Measurements from ENCODE around the gene OCA2. TPM values are rescaled to one million over a fixed set of nuclear protein-coding genes. Genes with fewer than 3 reads are reported as not detected.

The OCA2 gene
- total RNA-seq, 1 donor from 2014 or later: 1.0 TPM

- H3K27me3 Mint-ChIP-seq (ENCODE audit: low read depth): peaks cover 1% of the 10 kb centered on the region
- H3K4me1 Mint-ChIP-seq: no peaks in the 10 kb centered on the region
- TF ChIP-seq CTCF (IDR thresholded peaks at IDR 0.05; ENCODE audit: unreplicated experiment): no peak
- no peak overlapping the region for H3K4me3 Mint-ChIP-seq
- no peak overlapping the region for H3K27ac Mint-ChIP-seq
- DNase-seq (ENCODE audit: low spot score in 2 of 2, unreplicated experiment in 2 of 2): no peak
- no peaks in the 10 kb centered on the region for H3K36me3 Mint-ChIP-seq
- H3K9me3 Mint-ChIP-seq: no peaks in the 10 kb centered on the region
Measured at GRCh38 chr15:27835233-27835939, 263.7 kb downstream of the OCA2 start.

DNA sequence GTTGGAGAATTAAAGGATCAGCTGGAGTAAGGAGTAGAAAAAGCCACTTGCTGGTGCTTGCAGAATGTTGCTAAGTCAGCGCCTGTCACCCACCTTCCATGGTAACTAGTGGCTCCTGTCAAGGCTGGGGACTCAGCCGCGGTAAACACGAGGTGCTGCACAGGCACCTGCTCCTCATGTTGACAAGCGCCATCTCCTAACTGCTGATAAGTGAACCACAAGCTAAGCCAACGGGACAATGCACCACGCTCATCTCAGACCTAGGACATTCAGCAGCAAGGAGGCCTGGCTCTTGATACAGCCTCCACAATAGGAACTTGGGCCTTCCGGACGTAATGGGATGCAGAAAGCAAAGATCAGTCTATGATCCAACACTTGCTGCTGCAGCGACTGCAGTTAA, 264.4 kb downstream of the OCA2 start:
- Mint-ChIP-seq H3K4me1 (no peaks in the 10 kb centered on the region), H3K27me3 (ENCODE audit: low read depth) (no peaks in the 10 kb centered on the region), H3K27ac (no peak overlapping the region), H3K36me3 (no peaks in the 10 kb centered on the region), H3K9me3 (no peaks in the 10 kb centered on the region), H3K4me3 (no peak overlapping the region)
- no peak for TF ChIP-seq CTCF (IDR thresholded peaks at IDR 0.05; ENCODE audit: unreplicated experiment)
- DNase-seq (ENCODE audit: low spot score in 2 of 2, unreplicated experiment in 2 of 2): no peak

- DNase-seq (ENCODE audit: low spot score in 2 of 2, unreplicated experiment in 2 of 2): no peak
- H3K27me3 Mint-ChIP-seq (ENCODE audit: low read depth): peaks cover 1% of the 10 kb centered on the region
- no peak overlapping the region for H3K4me3 Mint-ChIP-seq
- no peaks in the 10 kb centered on the region for H3K4me1 Mint-ChIP-seq
- no peaks in the 10 kb centered on the region for H3K36me3 Mint-ChIP-seq
- H3K9me3 Mint-ChIP-seq: no peaks in the 10 kb centered on the region
- no peak overlapping the region for H3K27ac Mint-ChIP-seq
- TF ChIP-seq CTCF (IDR thresholded peaks at IDR 0.05; ENCODE audit: unreplicated experiment): no peak
Measured at GRCh38 chr15:27833974-27834373, 265.1 kb downstream of the OCA2 start.

GRCh38 chr15:27833178-27833577, 265.9 kb downstream of the OCA2 start:
- DNase-seq (ENCODE audit: low spot score in 2 of 2, unreplicated experiment in 2 of 2): no peak
- Mint-ChIP-seq H3K4me3 (no peak overlapping the region), H3K9me3 (no peaks in the 10 kb centered on the region), H3K27me3 (ENCODE audit: low read depth) (peaks cover 3% of the 10 kb centered on the region), H3K27ac (no peak overlapping the region), H3K36me3 (no peaks in the 10 kb centered on the region), H3K4me1 (no peaks in the 10 kb centered on the region)
- no peak for TF ChIP-seq CTCF (IDR thresholded peaks at IDR 0.05; ENCODE audit: unreplicated experiment)

- H3K4me1 Mint-ChIP-seq: no peaks in the 10 kb centered on the region
- H3K36me3 Mint-ChIP-seq: no peaks in the 10 kb centered on the region
- no peak overlapping the region for H3K27ac Mint-ChIP-seq
- H3K27me3 Mint-ChIP-seq (ENCODE audit: low read depth): peaks cover 3% of the 10 kb centered on the region
- H3K9me3 Mint-ChIP-seq: no peaks in the 10 kb centered on the region
- no peak for DNase-seq (ENCODE audit: low spot score in 2 of 2, unreplicated experiment in 2 of 2)
- H3K4me3 Mint-ChIP-seq: no peak overlapping the region
- no peak for TF ChIP-seq CTCF (IDR thresholded peaks at IDR 0.05; ENCODE audit: unreplicated experiment)
Measured at GRCh38 chr15:27832237-27832596, 266.9 kb downstream of the OCA2 start.

Data from mesothelial cell of epicardium (in vitro differentiated cells).